NCI-H2029 (cell line): Measurements from ENCODE around the gene RNPS1.
A peak's percentile ranks its signal among the peaks of the same experiment; 100 is the strongest.

Source experiments
- DNase-seq: peaks from one replicate; lab custom pipeline; 2025; lab: John Stamatoyannopoulos, UW

RNPS1 gene, protein sequence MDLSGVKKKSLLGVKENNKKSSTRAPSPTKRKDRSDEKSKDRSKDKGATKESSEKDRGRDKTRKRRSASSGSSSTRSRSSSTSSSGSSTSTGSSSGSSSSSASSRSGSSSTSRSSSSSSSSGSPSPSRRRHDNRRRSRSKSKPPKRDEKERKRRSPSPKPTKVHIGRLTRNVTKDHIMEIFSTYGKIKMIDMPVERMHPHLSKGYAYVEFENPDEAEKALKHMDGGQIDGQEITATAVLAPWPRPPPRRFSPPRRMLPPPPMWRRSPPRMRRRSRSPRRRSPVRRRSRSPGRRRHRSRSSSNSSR

DNA sequence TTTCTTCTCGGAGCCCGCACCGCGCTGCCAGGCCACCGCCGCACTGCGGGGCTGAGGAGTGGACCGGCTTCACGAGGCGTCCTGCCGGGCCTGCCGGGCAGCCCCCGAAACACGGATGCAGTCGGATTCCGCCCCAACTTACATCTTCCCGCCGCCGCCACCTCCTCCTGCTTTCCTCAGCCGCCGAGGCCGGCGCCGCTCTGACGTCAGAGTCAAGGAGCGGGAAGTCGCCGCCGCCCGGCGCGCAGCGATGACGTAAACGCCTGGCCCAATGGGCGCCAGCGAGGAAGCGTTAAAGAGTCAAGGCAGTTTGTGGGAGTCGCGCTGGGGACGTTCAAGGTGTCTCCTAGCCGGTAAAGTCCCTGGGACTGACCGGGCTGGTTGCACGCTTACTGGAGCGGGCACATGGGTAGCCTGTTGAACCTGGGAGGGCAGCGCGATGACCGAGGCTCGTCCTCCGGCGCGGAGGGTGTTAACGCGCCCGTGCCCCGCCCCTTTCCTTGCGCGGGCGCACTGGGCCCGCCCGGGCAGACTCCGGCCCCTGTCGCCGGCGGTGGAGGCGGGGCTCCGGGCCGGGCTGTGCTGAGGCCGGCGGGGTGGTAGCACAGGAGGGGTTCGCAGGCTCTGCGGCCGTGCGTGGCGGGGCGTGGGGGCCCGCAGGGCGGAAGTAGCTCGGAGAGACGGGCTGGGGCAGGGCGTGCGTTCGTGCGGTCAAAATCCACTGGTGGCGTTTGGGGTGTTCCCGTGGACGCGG is at the start of gene RNPS1:
TSS of gene RNPS1 (minus strand) at position 214 of the 754 bp plus-strand sequence. CDS start 3,483 bp downstream, outside the sequence.
- peak; percentile 89 for DNase-seq

DNA sequence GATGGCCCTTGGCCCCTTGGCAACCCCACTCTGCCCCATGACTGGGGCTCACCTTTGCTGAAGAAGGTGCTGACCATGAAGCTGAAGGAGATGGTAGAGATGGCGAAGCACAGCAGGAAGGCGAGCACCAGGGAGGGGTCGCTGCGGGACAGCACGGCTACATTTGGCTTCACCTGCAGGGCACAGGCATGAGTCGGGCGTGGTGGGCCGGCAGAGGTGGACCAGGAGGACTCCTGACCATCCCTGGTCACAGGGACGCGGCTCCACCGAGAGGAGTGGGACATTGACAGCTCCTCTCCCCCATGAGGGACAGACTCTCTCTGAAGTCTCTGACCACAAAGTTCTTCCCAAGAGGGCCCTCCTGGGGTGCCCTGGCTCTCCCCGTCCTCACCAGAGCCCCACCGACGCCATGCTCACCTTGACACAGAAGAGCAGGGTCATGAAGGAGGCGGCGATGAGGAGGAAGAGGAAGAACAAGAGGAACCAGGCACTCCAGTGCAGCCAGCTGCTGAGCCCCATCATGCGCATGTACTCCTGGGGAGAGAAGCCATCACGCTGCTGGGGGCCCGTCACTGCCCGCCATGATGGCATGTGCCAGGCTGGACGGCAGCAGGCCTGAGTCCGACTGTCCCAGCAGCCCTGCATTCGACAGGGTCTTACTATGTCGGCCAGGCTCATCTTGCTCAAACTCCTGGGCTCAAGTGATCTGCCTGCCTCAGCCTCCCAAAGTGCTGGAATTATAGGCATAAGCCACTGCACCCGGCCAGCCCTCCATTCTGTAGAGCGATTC is 49.5 kb upstream of the RNPS1 start:
- no peak for DNase-seq

DNA sequence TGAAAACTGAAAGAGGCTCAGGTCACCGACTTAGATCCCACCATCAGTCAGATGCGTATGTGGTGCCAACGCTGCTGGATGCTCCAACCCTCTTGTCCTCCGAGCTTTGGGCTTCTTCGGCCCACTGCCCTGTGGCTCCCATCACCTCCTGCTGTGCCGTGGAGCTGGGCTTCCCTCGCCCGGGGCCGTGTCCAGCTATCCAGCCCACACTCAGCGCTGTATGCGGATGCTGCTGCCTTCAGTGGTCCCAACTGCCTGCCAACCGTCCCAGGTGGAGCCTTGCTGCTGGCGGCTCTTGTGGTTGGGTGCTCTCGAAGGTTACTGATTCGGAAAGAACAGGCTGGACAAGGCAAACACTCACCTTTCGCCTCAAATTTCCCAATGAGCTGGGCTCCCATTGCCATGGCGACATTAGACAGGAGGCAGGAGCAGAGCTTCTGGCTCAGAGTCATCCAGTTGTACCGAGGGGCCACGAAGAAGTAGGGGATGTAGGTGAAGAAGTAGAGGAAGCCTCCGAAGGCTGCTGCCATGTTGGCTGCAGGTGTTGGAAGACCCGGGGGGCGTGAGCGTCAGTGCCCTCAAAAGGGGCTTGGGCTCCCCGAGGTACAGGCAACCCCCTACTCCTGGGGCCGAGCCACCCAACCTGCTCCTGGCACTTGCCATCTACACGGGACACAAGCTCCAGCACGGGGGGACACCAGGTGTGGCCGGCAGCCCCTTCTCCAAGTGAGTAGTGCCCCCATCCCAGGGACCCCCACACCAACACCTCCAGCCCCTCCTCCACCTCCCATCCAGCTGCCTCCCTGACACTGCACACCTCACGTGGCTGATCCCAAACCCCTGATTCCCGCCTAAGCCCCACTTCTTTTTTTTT is 40.4 kb upstream of the RNPS1 start:
- DNase-seq = no peak

DNA sequence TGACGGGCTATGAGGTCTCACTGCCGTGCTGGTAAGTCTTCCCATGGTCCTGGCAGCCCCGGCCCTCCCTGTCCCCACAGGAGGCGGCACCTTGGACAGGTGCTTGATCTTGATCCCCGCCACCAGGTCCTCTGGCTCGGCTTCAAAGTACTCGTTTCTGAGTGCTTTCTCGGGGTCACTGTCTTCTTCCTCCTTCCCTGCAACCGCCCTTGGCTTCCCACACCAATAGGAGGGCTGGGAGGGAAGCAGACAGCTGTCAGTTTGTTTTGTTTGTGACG is 31.9 kb upstream of the RNPS1 start:
- no peak for DNase-seq

DNA sequence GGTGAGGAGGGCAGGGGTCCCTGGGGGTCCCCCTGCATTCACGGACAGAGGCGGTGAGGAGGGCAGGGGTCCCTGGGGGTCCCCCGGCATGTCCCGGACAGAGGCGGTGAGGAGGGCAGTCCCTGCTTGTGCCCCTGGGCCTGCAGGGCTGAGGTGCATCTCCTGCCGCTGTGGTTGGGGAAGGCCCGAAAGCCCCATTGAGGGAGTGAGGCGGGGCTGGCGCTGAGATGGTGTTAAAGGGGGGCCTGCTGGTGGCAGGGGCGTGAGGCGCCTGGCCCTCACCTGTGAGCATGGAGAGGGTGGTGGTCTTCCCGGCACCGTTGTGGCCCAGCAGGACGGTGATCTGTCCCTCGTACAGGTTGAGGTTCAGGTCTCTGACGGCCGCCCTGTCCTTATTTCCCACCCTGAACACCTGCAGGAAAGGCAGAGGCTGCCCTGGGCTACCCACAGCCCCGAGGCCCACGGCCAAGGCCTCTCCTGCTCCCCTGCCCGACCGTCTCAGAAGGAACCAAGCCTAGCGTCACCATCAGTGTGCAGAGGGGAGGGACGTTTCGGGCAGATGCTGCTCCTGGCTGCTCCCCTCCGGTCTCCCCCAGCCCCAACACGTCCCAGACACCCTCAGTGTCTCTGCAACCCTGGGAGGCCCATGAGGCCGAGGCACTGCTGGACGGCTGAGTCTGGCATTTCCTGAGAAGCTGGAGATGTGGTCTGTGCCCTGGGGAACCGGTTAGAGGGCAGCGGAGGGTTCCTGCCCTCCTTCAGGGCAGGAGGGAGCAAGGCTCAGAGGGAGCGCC is 31.4 kb upstream of the RNPS1 start:
- DNase-seq = no peak

DNA sequence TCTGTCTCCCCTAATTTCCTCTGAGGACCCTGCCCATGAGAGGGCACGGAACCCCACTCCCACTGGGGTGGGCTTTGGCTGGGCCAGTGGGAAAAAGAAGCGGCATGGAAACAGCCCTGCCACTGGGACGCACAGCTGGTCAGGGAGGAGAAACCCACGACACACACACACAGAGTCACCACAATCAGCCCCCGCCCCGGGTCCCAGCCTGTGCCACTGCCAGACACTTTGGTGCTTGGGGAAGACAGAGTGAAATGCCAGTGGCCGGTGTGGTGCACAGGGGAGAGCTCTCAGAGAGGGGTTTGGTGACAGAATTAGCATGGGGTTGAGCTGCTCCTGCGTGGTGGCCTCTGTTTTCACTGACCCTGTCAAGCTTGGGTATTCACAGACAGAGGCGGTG is 30.7 kb upstream of the RNPS1 start:
- no peak for DNase-seq

DNA sequence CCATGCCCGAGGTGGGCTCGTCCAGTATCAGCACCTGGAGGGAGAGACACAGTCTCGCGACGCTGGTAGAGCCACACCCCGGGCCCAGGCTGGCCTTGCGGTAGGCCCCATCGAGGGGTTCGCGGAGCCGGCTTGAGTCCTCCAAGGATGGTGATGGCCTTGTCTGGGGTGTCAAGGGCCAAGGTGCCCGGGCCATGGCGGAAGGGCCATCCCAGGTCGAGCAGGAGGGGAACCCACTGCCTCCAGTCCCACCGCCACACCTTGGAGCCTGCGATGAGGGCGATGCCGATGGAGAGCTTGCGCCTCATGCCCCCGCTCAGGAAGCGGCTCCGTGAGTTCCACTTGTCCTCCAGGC is 29.6 kb upstream of the RNPS1 start:
- no peak for DNase-seq

DNA sequence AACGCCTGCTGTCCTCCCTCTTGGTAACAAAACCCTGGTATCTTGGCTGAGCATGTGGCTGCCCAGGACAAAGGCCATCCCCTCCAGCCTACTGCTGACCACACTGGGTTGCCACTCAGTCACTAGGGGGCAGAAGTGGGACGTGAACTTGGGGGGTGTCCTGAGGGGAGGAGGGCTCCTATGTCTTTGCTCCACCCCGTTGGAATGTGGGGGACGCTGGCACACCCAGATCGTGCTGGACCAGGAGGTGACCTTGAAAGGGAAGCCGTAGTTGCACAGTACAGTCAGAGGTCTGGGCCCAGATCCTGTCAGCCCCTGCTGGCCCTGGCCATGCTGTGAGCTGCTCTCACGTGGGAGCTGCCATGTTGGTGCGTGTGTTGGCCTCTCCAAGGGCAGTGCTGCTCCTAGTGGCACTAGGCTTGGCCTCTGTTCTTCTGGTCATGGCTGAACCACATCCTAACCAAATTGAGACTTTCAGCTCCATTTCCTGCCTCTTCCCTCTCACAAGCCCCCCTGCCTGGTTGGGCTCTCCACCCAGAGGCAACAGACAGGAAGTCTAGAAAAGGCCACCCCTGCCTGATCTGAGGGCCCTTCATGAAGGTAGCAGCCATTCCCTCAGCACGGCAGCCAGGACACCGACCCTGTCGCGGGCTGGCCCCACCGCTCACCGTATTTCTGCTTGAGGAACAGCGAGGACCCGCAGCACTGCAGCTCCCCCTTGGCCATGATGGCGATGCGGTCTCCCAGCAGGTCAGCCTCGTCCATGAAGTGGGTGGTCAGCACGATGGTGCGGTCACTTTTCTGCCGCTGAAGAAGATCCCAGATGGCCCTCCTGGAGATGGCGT is 29.0 kb upstream of the RNPS1 start:
- DNase-seq = no peak

DNA sequence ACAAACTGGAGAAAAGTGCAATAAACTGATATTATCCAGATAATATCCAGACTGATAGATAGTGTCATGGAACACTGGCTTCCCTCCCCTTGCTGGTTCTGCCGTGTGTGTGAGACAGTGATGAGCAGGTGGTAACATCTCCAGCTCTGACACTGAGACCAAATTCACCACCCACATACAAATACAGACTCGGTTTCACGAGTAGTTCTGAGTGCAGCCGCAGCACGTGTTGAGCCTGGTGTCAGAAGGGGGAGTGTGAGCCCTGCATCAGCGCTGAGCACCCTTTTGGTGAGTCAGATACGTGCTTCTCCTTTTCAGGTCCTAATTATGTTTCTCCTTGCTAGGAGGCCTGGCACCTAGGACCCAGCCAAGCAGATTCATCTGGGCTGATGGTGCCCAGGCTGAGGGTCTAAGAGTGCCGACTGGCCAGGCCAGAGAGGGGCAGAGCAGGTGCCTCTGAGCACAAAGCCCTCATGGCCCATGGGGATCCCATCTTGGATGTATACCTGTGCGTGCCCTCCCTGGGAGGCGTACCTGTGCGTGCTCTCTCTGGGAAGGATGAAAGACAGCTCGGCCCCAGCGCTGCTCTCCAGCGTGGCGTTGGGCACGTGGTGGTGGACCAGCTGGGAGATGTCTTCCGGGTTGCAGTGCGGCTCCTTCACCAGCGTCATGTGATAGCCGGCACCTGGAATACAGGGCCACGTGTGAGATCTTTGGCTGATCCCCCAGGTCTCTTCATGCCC is 27.3 kb upstream of the RNPS1 start:
- DNase-seq = no peak

DNA sequence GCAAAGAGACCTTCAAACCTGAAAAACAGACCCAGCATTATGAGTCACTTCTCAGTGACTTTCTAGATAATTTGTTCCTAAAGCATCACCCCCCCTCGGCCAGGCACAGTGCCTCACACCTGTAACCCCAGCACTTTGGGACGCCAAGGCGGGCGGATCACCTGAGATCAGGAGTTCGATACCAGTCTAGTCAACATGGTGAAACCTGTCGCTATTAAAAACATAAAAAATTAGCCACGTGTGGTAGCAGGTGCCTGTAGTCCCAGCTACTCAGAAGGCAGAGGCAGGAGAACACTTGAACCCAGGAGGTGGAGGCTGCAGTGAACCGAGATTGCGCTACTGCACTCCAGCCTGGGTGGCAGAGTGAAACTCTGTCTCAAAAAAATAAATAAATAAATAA is 24.3 kb upstream of the RNPS1 start:
- no peak for DNase-seq

DNA sequence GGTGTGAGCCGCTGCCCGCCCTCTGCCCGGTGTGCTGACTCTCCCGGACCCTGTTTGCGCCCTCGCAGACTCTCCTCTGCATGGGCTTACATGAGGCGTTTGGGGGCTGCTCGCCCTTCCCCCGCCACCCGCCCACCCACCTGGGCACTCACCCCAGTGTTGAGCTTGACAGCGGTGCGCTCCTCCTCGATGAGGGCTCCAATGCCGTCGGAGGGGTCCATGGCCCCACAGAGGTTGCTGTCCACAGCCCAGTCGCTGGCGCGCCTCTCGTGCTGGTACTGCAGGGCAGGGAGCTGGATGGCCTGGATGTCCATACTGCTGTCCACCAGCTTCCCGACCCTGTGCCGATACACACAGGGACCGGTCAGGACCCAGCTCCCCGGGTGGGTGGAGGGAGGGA is 21.4 kb upstream of the RNPS1 start:
- DNase-seq = no peak

DNA sequence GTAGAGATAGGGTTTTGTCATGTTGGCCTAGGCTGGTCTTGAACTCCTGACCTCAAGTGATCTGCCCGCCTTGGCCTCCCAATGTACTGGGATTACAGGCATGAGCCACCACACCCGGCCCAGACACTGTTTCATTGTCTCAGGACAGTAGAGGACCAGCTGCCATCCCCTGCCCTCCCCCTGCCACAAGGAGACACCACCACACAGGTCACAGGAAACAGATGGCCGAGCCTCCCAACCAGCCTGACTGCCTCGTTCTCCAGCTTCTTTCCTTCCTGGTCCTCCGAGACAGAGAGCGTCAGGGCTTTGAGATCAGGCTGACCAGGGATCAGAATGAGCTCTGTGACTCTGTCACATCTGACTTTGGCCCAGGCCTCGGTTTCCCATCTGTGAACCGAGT is 20.8 kb upstream of the RNPS1 start:
- DNase-seq = no peak

DNA sequence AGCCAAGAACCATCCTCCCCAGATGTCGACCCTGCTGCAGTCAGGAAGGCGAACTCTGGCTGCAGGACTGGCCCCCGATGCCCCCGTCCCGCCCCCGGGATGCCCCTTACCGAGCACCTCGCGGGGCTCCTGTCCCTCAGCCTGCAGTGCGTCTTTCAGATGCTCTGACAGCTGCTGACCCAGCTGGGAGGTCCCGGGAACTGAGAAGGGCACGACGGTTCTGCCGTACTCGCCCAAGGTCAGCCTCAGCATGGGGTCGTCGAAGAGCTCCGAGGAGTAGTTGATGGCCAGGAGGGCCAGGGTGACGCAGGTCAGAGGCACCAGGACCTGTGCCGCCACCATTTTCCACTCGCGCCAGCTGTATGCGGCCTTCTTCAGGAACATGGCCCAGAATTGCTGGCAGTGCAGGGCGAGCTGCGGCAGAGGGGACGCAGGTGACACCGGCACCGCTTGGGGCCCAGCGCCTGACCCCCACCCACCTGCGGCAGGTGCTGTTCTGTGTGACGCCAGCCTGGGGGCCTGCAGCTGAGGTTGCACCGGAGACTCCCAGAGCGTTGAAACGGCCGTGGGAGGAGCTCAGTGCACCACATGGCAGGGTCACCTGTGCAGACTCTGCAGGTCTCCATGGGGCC is 20.1 kb upstream of the RNPS1 start:
- DNase-seq = no peak

DNA sequence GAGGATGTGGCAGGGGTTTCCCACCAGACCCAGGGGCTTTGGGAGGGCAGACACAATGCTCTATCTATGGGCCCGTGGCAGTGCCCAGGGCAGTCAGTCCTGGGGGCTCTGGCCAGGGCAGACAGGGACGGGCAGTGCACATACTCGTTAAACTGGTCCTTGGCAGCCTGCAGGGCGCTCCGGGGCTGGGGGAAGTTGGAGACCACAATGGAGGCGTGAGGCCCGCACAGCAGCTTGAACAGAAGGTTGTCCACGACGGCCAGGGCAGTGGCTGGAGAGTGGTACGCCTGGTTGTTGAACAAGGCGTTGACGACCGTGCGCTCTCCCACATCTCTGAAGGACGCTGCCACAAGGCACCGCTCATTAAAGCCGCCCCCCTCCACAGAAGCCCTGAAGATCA is 18.6 kb upstream of the RNPS1 start:
- DNase-seq = no peak

DNA sequence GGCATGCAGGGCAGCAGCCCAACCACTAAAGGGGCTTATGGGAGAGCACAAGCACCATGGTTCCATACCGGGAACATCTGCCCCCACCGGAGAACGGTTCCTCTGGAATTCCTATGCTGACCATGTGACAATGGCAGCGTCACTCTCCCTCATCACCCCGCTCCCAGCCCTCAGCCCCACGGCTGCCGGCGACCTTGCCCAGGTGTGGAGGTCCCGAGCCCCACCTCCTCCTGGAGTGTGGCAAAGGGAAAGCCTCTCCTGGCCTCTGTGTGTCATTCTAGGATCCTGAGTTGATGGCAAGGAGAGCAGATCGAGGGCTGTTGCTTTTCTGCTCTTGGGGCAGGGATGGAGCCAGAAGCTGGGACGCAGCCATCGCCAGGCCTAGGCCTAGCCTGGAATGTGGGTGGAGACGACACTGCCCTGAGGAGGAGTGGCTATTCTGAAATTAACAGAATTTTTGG is 17.8 kb upstream of the RNPS1 start:
- no peak for DNase-seq

DNA sequence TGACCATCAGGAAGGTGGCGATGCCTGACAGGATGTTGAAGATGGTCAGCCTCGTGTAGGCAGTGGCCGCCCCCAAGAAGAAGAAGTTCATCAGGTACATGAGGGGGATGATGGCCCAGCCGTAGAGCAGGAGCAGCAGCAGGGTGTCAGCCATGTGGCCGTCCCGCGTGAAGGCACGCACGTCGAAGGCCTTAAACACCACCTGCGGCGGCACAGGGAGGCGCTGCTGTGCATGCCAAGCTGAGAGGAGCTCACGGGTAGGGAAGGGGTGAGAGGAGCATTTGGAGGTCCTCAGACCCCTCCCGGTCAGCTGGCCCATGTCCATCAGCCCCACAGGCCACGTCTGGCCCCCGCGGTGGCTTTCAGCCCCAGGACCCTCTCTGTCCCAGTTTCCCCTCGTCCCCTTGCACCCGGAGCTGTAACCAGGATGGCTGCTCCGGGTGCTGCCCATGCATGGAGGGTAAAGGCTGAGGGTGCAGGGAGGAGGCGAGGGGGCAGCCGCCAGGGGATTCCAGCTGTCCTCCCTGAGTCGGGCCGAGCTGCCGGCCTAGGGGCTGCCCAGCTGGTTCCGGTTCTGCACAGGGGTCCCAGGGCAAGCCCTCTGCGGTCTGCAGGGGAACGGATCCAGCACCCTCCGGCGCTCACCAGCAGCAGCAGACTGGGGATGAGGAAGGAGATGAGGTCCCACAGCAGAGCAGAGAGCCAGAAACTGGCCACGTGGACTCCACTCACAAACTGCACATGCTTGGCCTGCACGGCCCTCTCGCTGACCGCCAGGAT is 17.1 kb upstream of the RNPS1 start:
- no peak for DNase-seq

DNA sequence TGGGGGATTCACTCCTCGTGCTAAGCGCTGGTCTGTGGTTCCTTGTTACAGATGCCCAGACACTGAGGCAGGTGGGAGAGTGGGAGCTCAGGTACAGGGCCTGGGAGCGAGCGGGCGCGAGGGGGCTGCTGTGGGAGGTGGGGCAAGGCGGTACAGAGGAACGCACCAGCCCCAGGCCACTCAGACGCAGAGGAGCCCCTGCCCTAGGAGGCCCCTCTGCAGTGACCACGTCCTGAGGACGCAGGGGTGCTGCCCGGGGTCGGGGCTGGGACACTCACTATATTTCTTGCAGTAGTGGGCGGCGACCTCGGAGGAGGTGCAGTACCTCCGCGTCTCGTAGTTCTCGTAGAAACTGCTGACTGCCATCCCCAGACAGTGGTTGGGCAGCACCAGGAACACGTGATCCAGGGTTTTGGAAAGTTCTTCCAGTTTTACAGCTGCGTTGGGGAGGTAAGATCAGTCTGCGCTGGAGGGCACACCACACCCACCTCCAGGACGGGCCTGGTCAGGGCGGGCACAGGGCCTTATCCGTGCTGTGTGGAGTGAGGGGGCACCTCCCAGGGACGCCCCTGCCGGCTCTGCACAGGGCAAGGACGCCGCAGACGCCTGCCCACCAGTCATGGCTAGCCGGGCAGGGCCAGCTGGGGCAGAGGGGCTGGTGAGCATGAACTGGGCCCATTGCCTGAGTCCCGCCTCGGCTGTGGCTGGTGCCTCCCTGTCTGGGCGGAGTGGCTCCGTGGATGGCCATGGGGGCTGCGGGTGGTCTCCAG is 16.3 kb upstream of the RNPS1 start:
- no peak for DNase-seq
